SK-N-SH (cell line): ENCODE data around the gene AKAP8. TPM values are rescaled to one million over a fixed set of nuclear protein-coding genes. Genes with fewer than 3 reads are reported as not detected.
"Not testable (repeated sequence)": the region's sequence is repeated elsewhere in the genome, so short reads cannot be mapped to it uniquely, and the experiment has no call there.

ENCODE experiments used
- CTCF ChIA-PET: fragments of 300-600, 350-600 bp; formaldehyde crosslinking; extraction: SDS; loops from one replicate; lab custom pipeline; 2021; lab: Yijun Ruan, JAX
- POLR2A ChIA-PET: fragments of 350-600 bp; sonication (Branson Sonifier 250); formaldehyde crosslinking; extraction: SDS; loops from one replicate; lab custom pipeline; 2020; ENCODE audit warnings: antibody characterized with exemption, inconsistent platforms; lab: Yijun Ruan, JAX
- DNase-seq: peaks from one replicate; pipeline ENCODE4 v3.0.0; 2012
- H2AFZ ChIP-seq: fragments of 200-600 bp; sonication (generic); 2 replicates; pipeline ENCODE4 v1.8.1; 2016; ENCODE audit warnings: antibody characterized with exemption, mild to moderate bottlenecking, low read depth
- H3F3A ChIP-seq: fragments of 200-600 bp; sonication (generic); replicated peaks from 2 replicates; pipeline ENCODE3; 2016; ENCODE audit warnings: antibody characterized with exemption, mild to moderate bottlenecking; ENCODE audit not compliant: insufficient read depth
- H3K27ac ChIP-seq, 2 experiments: fragments of 200-500 bp in 1 of 2; fragments of 200-600 bp in 1 of 2; sonication (Bioruptor generic) in 1 of 2; sonication (generic), shearing (Covaris generic) in 1 of 2; 2 replicates each; pipeline versions ENCODE4 v1.5.1 to v1.6.1; 2014 to 2016; ENCODE audit warnings: low read depth in 2 of 2, inconsistent platforms in 1 of 2, low read length in 1 of 2, mild to moderate bottlenecking in 1 of 2, mixed read lengths in 1 of 2
- H3K27me3 ChIP-seq: fragments of 200-600 bp; sonication (generic), shearing (Covaris generic); 2 replicates; pipeline ENCODE4 v1.6.1; 2016; ENCODE audit warnings: mixed run types; ENCODE audit not compliant: insufficient read depth
- H3K36me3 ChIP-seq, 2 experiments: fragments of 200-500 bp in 1 of 2; fragments of 200-600 bp in 1 of 2; sonication (Bioruptor generic) in 1 of 2; sonication (generic) in 1 of 2; replicated peaks in 1 of 2; 2 replicates each; pipeline versions ENCODE3 to v1.5.1; 2014 to 2016; ENCODE audit warnings: low read length in 1 of 2, mild to moderate bottlenecking in 1 of 2; ENCODE audit not compliant: insufficient read depth in 2 of 2, control insufficient read depth in 1 of 2
- H3K4me1 ChIP-seq, 2 experiments: fragments of 200-500 bp in 1 of 2; fragments of 200-600 bp in 1 of 2; sonication (Bioruptor generic) in 1 of 2; sonication (generic), shearing (Covaris generic) in 1 of 2; 2 replicates each; pipeline versions ENCODE4 v1.5.1 to v1.6.1; 2014 to 2016; ENCODE audit warnings: low read depth in 1 of 2, low read length in 1 of 2, mixed run types in 1 of 2; ENCODE audit not compliant: insufficient read depth in 2 of 2, control insufficient read depth in 1 of 2
- H3K4me2 ChIP-seq: fragments of 200-600 bp; sonication (generic), shearing (Covaris generic); 2 replicates; pipeline ENCODE4 v1.6.1; 2017; ENCODE audit warnings: mixed run types
- H3K4me3 ChIP-seq, 2 experiments: fragments of 200-500 bp in 1 of 2; fragments of 200-600 bp in 1 of 2; sonication (Bioruptor generic) in 1 of 2; sonication (generic), shearing (Covaris generic) in 1 of 2; 2 replicates each; pipeline versions ENCODE4 v1.5.1 to v1.8.1; 2014 to 2016; ENCODE audit warnings: low read depth in 2 of 2, inconsistent platforms in 1 of 2, low read length in 1 of 2, mild to moderate bottlenecking in 1 of 2, mixed read lengths in 1 of 2, moderate library complexity in 1 of 2
- H3K79me2 ChIP-seq: fragments of 200-600 bp; sonication (generic); 2 replicates; pipeline ENCODE4 v1.8.1; 2017; ENCODE audit warnings: mild to moderate bottlenecking; ENCODE audit not compliant: insufficient read depth
- H3K9ac ChIP-seq: fragments of 200-600 bp; sonication (generic); 2 replicates; pipeline ENCODE4 v1.6.1; 2017; ENCODE audit warnings: mixed run types
- H3K9me2 ChIP-seq: fragments of 200-600 bp; sonication (generic); 2 replicates; pipeline ENCODE4 v1.6.1; 2017; ENCODE audit warnings: mixed run types
- H3K9me3 ChIP-seq: fragments of 200-600 bp; sonication (generic); 2 replicates; pipeline ENCODE4 v1.6.1; 2017; ENCODE audit warnings: mixed run types, mild to moderate bottlenecking, moderate library complexity
- H4K20me1 ChIP-seq: fragments of 200-600 bp; sonication (generic); 2 replicates; pipeline ENCODE4 v1.6.1; 2017; ENCODE audit warnings: mild to moderate bottlenecking, mixed run types; ENCODE audit not compliant: insufficient read depth
- CHD2 ChIP-seq: fragments of 150-350 bp; IDR thresholded peaks from 2 replicates; pipeline ENCODE4 v1.6.1; 2018; ENCODE audit warnings: low read length; ENCODE audit not compliant: partially characterized antibody
- ELF1 ChIP-seq: IDR thresholded peaks from 2 replicates; pipeline ENCODE4 v1.4.0; 2012
- EP300 ChIP-seq, 2 experiments: IDR thresholded peaks; 2 replicates each; pipeline versions ENCODE4 v1.4.0 to v1.6.1; 2012; ENCODE audit warnings: borderline replicate concordance in 1 of 2, low read depth in 1 of 2, low read length in 1 of 2
- EZH2phosphoT487 ChIP-seq: fragments of 200-600 bp; sonication (generic); IDR thresholded peaks from 2 replicates; pipeline ENCODE4 v1.6.1; 2017; ENCODE audit warnings: low read depth, mixed run types, mild to moderate bottlenecking, antibody characterized with exemption, moderate library complexity, borderline replicate concordance
- FOSL2 ChIP-seq: IDR thresholded peaks from 2 replicates; pipeline ENCODE4 v1.4.0; 2012; ENCODE audit warnings: low read depth, mild to moderate bottlenecking, moderate library complexity, borderline replicate concordance
- FOXM1 ChIP-seq: IDR thresholded peaks from 2 replicates; pipeline ENCODE4 v1.4.0; 2012; ENCODE audit warnings: low read depth, mild to moderate bottlenecking
- IRF3 ChIP-seq: fragments of 150-350 bp; IDR thresholded peaks from 2 replicates; pipeline ENCODE4 v1.6.1; 2016; ENCODE audit warnings: mild to moderate bottlenecking, low read depth, low read length
- JUND ChIP-seq: IDR thresholded peaks from 2 replicates; pipeline ENCODE4 v1.4.0; 2012
- MXI1 ChIP-seq: IDR thresholded peaks from 2 replicates; pipeline ENCODE4 v1.6.1; 2012; ENCODE audit warnings: mild to moderate bottlenecking, low read depth, low read length, improper control_type of control experiment
- RAD21 ChIP-seq: IDR thresholded peaks from 2 replicates; pipeline ENCODE4 v1.6.1; 2012; ENCODE audit warnings: mild to moderate bottlenecking, low read length
- RXRA ChIP-seq: IDR thresholded peaks from 2 replicates; pipeline ENCODE4 v1.4.0; 2012; ENCODE audit warnings: low read depth, mild to moderate bottlenecking, borderline replicate concordance
- SIN3A ChIP-seq: IDR thresholded peaks from 2 replicates; pipeline ENCODE4 v1.6.1; 2012; ENCODE audit warnings: low read depth, mild to moderate bottlenecking, low read length, moderate library complexity, borderline replicate concordance
- TCF12 ChIP-seq: IDR thresholded peaks from 2 replicates; pipeline ENCODE4 v1.4.0; 2012
- TEAD4 ChIP-seq: IDR thresholded peaks from 2 replicates; pipeline ENCODE4 v1.4.0; 2012; ENCODE audit warnings: mild to moderate bottlenecking, borderline replicate concordance; ENCODE audit not compliant: insufficient read depth
- ZBTB33 ChIP-seq: IDR thresholded peaks from 2 replicates; pipeline ENCODE4 v1.4.0; 2012; ENCODE audit warnings: low read depth, borderline replicate concordance
- WGBS: methylation state at CpG from one replicate; pipeline ENCODE4 v1.1.6; 2017; ENCODE audit warnings: low lambda C conversion rate; 5-methylcytosine and 5-hydroxymethylcytosine counted together
- polyA plus RNA-seq, 3 experiments: library from polyadenylated mRNA; depleted of rRNA; stranded (reverse); fragments of >200 nt; gene quantifications; 2 replicates each; pipeline ENCODE4 v1.2.3, GENCODE V29; 2012

The AKAP8 gene
- polyA plus RNA-seq, 1 of the 3 experiments (the other 2 are of a cell fraction): 17.2 TPM

- TF ChIP-seq CHD2: no peak
Observed at GRCh38 chr19:15412832-15413231, 33.2 kb upstream of the AKAP8 start (continued).

- not testable (repeated sequence) for H3K4me2 ChIP-seq, H3K9ac ChIP-seq, H3F3A ChIP-seq, H3K9me3 ChIP-seq, H2AFZ ChIP-seq, H3K27ac ChIP-seq, H3K4me1 ChIP-seq, H3K4me3 ChIP-seq, DNase-seq, H3K27me3 ChIP-seq, H3K9me2 ChIP-seq
- ChIA-PET POLR2A (interaction anchor here (1.1 kb wide), 1 partner anchor 7 kb away, joined by 4 read pairs; the partner anchor contains the start of gene AKAP8L), CTCF (interaction anchor here (1.2 kb wide), 1 partner anchor 234 kb away, joined by 4 read pairs; no protein-coding TSS in a partner anchor)
- WGBS: 97% methylated on average over 2 of the region's 2 CpGs
- Histone ChIP-seq H4K20me1 (peaks cover 95% of the 10 kb centered on the region), H3K79me2 (peaks cover 100% of the 10 kb centered on the region), H3K36me3 (peaks cover 14 to 24% of the 10 kb centered on the region in 2 experiments)
Observed at GRCh38 chr19:15411351-15411750, 31.8 kb upstream of the AKAP8 start.

GRCh38 chr19:15404780-15405211 lies 25.2 kb upstream of the AKAP8 start:
- peaks cover 87% of the 10 kb centered on the region for H4K20me1 ChIP-seq

More at GRCh38 chr19:15404780-15405211, 25.2 kb upstream of the AKAP8 start:
- no peak for TF ChIP-seq IRF3
- no peak for TF ChIP-seq EZH2phosphoT487
- TF ChIP-seq FOSL2: no peak
- no peak for TF ChIP-seq RAD21
- TF ChIP-seq JUND: no peak
- TF ChIP-seq MXI1: no peak
- no peak for TF ChIP-seq ZBTB33
- TF ChIP-seq TEAD4: no peak
- no peak for TF ChIP-seq EP300 (IDR thresholded peaks at IDR 0.05; ENCODE audit: borderline replicate concordance in 1 of 2, low read depth in 1 of 2, low read length in 1 of 2)
- no peak for TF ChIP-seq TCF12
- no peak for TF ChIP-seq FOXM1
- TF ChIP-seq RXRA: no peak
- TF ChIP-seq ELF1: no peak
- no peak for TF ChIP-seq CHD2
- no peak for TF ChIP-seq SIN3A
- H3K27ac ChIP-seq: no peak overlapping the region
- peaks cover 0 to 2% of the 10 kb centered on the region in 2 experiments; a peak in 2 of 4 replicates for H3K4me1 ChIP-seq
- no peaks in the 10 kb centered on the region for H3F3A ChIP-seq
- CTCF ChIA-PET: interaction anchor here (0.8 to 4.5 kb wide), 3 partner anchors 14 to 313 kb away, joined by 3 to 19 read pairs (median 5); partner anchors contain the start of gene AKAP8L
- H3K79me2 ChIP-seq: peaks cover 84% of the 10 kb centered on the region
- no peak overlapping the region for H2AFZ ChIP-seq
- H3K4me2 ChIP-seq: no peak overlapping the region
- no peaks in the 10 kb centered on the region for H3K9me3 ChIP-seq
- no peaks in the 10 kb centered on the region for H3K9me2 ChIP-seq
- peaks cover 10 to 48% of the 10 kb centered on the region in 2 experiments for H3K36me3 ChIP-seq
- no peak overlapping the region for H3K9ac ChIP-seq
- H3K4me3 ChIP-seq: no peak overlapping the region
- POLR2A ChIA-PET: no interaction called here
- H3K27me3 ChIP-seq: no peaks in the 10 kb centered on the region
- DNase-seq: no peak
- 89% methylated on average over 3 of the region's 3 CpGs for WGBS
